NCI-H146 treated with DMSO at 0.1 percent for 48 hours (cell line): ENCODE data around the gene PUDP.
A peak's percentile ranks its signal among the peaks of the same experiment; 100 is the strongest.
"Not testable (repeated sequence)": the region's sequence is repeated elsewhere in the genome, so short reads cannot be mapped to it uniquely, and the experiment has no call there.

ENCODE experiments used
- DNase-seq: peaks from one replicate; lab custom pipeline; 2025; ENCODE audit not compliant: unreplicated experiment; lab: John Stamatoyannopoulos, UW

The PUDP gene

GRCh38 chrX:7110821-7111276, 37.1 kb downstream of the PUDP start:
- no peak for DNase-seq

GRCh38 chrX:7109838-7110793, 37.8 kb downstream of the PUDP start:
- no peak for DNase-seq

- DNase-seq, result no peak
Measured at GRCh38 chrX:7109049-7109531, 38.9 kb downstream of the PUDP start.

- peak; percentile 21 for DNase-seq
Measured at GRCh38 chrX:7108030-7108429, 39.9 kb downstream of the PUDP start.

GRCh38 chrX:7106649-7107048, 41.3 kb downstream of the PUDP start:
- DNase-seq, result no peak

GRCh38 chrX:7102119-7102518, 45.8 kb downstream of the PUDP start:
- no peak for DNase-seq

GRCh38 chrX:7100022-7100421, 47.9 kb downstream of the PUDP start:
- DNase-seq, result no peak

GRCh38 chrX:7095657-7096056, 52.3 kb downstream of the PUDP start:
- DNase-seq, result not testable (repeated sequence)

GRCh38 chrX:7093305-7093704, 54.6 kb downstream of the PUDP start:
- DNase-seq, result no peak

- no peak for DNase-seq
Measured at GRCh38 chrX:7092543-7092942, 55.4 kb downstream of the PUDP start.

GRCh38 chrX:7091923-7092322, 56.0 kb downstream of the PUDP start:
- DNase-seq, result no peak

GRCh38 chrX:7090641-7091040, 57.3 kb downstream of the PUDP start:
- no peak for DNase-seq

GRCh38 chrX:7088968-7089615, 58.9 kb downstream of the PUDP start:
- no peak for DNase-seq

- DNase-seq, result no peak
Measured at GRCh38 chrX:7086384-7086783, 61.6 kb downstream of the PUDP start.

- no peak for DNase-seq
Measured at GRCh38 chrX:7085879-7086278, 62.1 kb downstream of the PUDP start.

- DNase-seq, result no peak
Measured at GRCh38 chrX:7084841-7085240, 63.1 kb downstream of the PUDP start.

- no peak for DNase-seq
Measured at GRCh38 chrX:7083468-7084396, 64.2 kb downstream of the PUDP start.

- no peak for DNase-seq
Measured at GRCh38 chrX:7083021-7083420, 64.9 kb downstream of the PUDP start.

- no peak for DNase-seq
Measured at GRCh38 chrX:7082556-7082955, 65.4 kb downstream of the PUDP start.

- DNase-seq, result no peak
Measured at GRCh38 chrX:7077241-7078230, 70.4 kb downstream of the PUDP start.
